Spleen (tissue), 7 donors: Measurements from ENCODE around the gene ANKRD45.

Source experiments
- POLR2A ChIP-seq, 3 donors: fragments of 450-650 bp; IDR thresholded peaks; one replicate each; pipeline ENCODE4 v1.5.1; 2017; ENCODE audit warnings: antibody characterized with exemption in 3 of 3, mild to moderate bottlenecking in 1 of 3
- POLR2AphosphoS5 ChIP-seq, 3 donors: sonication (generic); formaldehyde crosslinking; IDR thresholded peaks; one replicate each; pipeline ENCODE4 v1.5.1; 2017; ENCODE audit warnings: antibody characterized with exemption in 3 of 3
- TF ChIP-seq, protein P1 (sequence below), 11 experiments: fragments of 200-600 bp in 7 of 11; fragments of 450-650 bp in 4 of 11; sonication (generic) in 4 of 11; IDR thresholded peaks in 8 of 11; conservative IDR thresholded peaks in 3 of 11; 1 replicate in 7 of 11; 2 replicates in 4 of 11; pipeline versions ENCODE4 v1.4.0 to v1.8.0; 2016 to 2021; ENCODE audit warnings: antibody characterized with exemption in 11 of 11, inconsistent platforms in 4 of 11, mild to moderate bottlenecking in 1 of 11
- donor health status: DM: no; HTN: no; CAD: no; lungs with moderate emphysema.
- donor health status: DM: no; HTN: no; CAD: no.
- donor health status: DM: no; HTN: no; CAD: no.

DNA sequence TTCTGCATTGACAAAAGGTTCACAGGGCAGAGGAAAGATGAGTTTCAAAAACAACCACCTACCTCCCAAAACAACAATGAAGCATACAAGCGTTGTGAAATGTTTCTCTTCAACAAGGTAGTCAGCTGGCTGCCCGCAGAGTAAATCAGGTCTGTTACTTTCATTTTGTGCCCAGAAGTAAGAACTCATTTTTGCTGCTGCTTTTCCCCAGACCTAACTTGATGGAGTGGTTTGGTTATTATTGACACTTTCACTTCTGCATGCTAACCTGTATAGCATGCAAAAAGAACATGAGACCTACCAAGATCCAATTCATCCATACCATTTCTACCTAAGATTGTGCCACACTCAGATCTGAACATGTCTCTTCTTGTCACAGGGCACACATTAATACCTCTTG is 68.1 kb downstream of the ANKRD45 start:
- TF ChIP-seq POLR2A (IDR thresholded peaks at IDR 0.05) (no peak), POLR2AphosphoS5 (IDR thresholded peaks at IDR 0.05) (no peak)
- TF ChIP-seq, protein P1, sequence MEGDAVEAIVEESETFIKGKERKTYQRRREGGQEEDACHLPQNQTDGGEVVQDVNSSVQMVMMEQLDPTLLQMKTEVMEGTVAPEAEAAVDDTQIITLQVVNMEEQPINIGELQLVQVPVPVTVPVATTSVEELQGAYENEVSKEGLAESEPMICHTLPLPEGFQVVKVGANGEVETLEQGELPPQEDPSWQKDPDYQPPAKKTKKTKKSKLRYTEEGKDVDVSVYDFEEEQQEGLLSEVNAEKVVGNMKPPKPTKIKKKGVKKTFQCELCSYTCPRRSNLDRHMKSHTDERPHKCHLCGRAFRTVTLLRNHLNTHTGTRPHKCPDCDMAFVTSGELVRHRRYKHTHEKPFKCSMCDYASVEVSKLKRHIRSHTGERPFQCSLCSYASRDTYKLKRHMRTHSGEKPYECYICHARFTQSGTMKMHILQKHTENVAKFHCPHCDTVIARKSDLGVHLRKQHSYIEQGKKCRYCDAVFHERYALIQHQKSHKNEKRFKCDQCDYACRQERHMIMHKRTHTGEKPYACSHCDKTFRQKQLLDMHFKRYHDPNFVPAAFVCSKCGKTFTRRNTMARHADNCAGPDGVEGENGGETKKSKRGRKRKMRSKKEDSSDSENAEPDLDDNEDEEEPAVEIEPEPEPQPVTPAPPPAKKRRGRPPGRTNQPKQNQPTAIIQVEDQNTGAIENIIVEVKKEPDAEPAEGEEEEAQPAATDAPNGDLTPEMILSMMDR (IDR thresholded peaks at IDR 0.05 in 8 of 11, conservative IDR thresholded peaks at IDR 0.05 in 3 of 11), result no peak
